ENCODE measurements around the gene UBLCP1.

GRCh38 chr5:159223469-159223868, 39.6 kb upstream of the UBLCP1 start:
- TF ChIP-seq POLR2AphosphoS5 (IDR thresholded peaks at IDR 0.05; ENCODE audit: low read depth, low read length) (no peak), SIN3A (IDR thresholded peaks at IDR 0.05; ENCODE audit: borderline replicate concordance, insufficient read depth, low read length) (no peak), FOXP2 (optimal IDR thresholded peaks at IDR 0.05; ENCODE audit: borderline replicate concordance, extremely low read depth, extremely low read length, insufficient read depth) (no peak)
